HG03354 (cell line): ENCODE measurements around the gene MB.

Experiments used
- ATAC-seq: cut with Tn5 transposase; IDR thresholded peaks from one replicate; pipeline ENCODE4 v1.9.1; 2021; ENCODE audit warnings: mild to moderate bottlenecking; ENCODE audit not compliant: unreplicated experiment, poor library complexity, severe bottlenecking

MB gene

GRCh38 chr22:35600476-35600875 is 16.7 kb downstream of the MB start:
- ATAC-seq, result no peak

GRCh38 chr22:35599364-35599763 is 17.8 kb downstream of the MB start:
- ATAC-seq, result no peak

- ATAC-seq, result no peak
These were observed 18.8 kb downstream of the MB start for GRCh38 chr22:35598396-35598710.

GRCh38 chr22:35597692-35598395 is 19.3 kb downstream of the MB start:
- ATAC-seq, result no peak

GRCh38 chr22:35596821-35597220 is 20.3 kb downstream of the MB start:
- ATAC-seq, result no peak

- ATAC-seq, result no peak
These were observed 22.4 kb downstream of the MB start for GRCh38 chr22:35594686-35595085.

GRCh38 chr22:35593891-35594470 is 23.1 kb downstream of the MB start:
- no peak for ATAC-seq

- no peak for ATAC-seq
These were observed 23.8 kb downstream of the MB start for GRCh38 chr22:35593071-35593890.

- no peak for ATAC-seq
These were observed 24.6 kb downstream of the MB start for GRCh38 chr22:35592418-35592967.

- ATAC-seq, result no peak
These were observed 25.3 kb downstream of the MB start for GRCh38 chr22:35591714-35592417.

- ATAC-seq, result no peak
These were observed 26.4 kb downstream of the MB start for GRCh38 chr22:35590634-35591295.

- ATAC-seq, result no peak
These were observed 27.4 kb downstream of the MB start for GRCh38 chr22:35589756-35590093.

GRCh38 chr22:35589071-35589755 is 27.9 kb downstream of the MB start:
- ATAC-seq, result no peak

GRCh38 chr22:35587896-35588295 is 29.2 kb downstream of the MB start:
- ATAC-seq, result no peak

- ATAC-seq, result no peak
These were observed 29.7 kb downstream of the MB start for GRCh38 chr22:35587447-35587870.

- no peak for ATAC-seq
These were observed 30.4 kb downstream of the MB start for GRCh38 chr22:35586771-35587170.

GRCh38 chr22:35582861-35583670 is 34.1 kb downstream of the MB start:
- no peak for ATAC-seq

- ATAC-seq, result no peak
These were observed 34.8 kb downstream of the MB start for GRCh38 chr22:35582218-35582860.
